Femur (tissue), 1 donor: Measurements from ENCODE around the gene ARHGAP22.

Source experiments
- DNase-seq: peaks from one replicate; pipeline ENCODE4 v3.0.0-alpha.2; 2017

Gene ARHGAP22

DNA sequence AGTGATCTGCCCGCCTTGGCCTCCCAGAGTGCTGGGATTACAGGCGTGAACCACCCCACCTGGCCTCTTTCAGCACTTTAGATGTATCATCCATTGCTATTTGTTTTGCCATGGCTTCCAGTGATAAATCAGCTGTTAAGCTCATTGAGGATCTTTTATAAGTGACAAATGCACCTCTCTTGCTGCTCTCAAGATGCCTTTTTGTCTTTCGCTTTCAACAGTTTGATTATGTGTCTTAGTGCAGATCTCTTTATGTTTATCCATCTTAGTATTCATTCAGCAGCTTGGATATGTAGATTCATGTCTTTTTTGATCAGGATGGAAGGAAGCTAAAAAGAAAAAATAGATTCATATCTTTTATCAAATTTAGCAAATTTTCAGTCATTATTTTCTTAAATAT, 192.8 kb downstream of the ARHGAP22 start:
- no peak for DNase-seq

DNA sequence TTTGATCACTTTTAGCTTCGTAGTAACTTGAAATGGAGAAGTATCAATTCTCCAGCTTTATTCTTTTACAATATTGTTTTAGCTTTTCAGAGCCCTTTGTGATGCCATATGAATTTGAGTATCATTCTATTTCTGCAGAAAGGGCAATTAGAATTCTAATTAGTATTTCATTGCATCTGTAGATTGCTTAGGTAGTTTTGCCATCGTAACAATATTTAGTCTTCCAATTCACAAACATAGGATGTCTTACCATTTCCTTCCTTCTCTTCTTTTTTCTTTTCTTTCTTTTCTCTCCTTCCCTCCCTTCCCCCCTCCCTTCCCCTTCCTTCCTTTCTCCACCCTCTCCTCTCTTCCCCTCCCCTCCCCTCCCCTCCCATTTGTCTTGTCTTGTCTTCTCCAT, 193.4 kb downstream of the ARHGAP22 start:
- DNase-seq, result no peak

DNA sequence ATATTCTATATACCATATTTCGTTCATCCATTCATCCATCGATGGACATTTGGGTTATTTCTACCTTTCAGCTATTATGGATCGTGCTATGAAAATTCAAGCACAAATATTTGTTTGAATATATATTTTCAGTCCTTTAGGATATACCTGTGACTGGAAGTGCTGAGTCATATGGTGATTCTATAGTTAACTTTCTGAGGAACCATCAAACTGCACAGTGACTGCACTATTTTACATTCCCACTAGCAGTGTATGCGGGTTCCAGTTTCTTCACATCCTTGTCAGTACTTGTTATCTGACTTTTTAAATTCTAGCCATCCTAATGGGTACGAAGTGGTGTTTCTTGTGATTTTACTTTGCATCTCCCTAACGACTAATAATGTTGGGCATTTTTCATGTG, 194.4 kb downstream of the ARHGAP22 start:
- no peak for DNase-seq

DNA sequence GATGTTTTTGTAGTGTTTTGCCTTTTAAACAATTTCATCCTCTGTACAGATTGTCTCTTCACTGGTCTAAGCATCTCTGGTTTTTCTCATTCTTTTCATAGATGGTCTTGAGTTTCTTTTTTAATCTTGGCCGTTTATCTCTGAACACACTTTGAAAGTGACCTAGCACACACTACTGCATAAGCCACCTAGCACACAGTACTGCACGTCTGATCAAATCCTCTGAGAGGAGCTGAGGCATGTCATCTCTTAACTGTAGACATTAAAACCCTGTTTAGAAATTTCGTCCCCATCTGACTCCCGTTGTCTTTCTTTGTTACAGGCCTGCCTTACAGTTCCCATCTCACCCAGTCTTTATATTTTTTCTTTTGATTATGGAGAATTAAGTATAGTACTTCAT, 198.2 kb downstream of the ARHGAP22 start:
- DNase-seq, result no peak

DNA sequence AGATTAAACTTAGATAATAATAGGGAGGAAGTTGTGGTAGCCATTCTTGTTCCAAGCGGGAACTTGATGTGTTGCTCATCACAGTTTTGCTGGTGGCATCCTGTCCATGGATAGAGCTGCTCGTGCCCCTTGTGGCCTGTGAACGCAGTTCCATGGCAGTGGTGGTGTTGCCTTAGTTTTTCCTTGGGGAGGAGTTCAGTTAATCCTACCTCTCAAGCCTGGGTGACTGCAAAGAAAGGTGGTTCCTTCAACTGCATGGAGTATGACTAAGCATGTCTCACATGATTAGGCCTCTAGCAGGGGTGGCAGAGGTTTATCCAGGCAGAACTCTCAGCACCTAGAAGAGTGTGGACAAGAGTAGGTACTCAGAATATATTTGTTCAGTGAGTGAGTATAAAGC, 198.7 kb downstream of the ARHGAP22 start:
- no peak for DNase-seq

DNA sequence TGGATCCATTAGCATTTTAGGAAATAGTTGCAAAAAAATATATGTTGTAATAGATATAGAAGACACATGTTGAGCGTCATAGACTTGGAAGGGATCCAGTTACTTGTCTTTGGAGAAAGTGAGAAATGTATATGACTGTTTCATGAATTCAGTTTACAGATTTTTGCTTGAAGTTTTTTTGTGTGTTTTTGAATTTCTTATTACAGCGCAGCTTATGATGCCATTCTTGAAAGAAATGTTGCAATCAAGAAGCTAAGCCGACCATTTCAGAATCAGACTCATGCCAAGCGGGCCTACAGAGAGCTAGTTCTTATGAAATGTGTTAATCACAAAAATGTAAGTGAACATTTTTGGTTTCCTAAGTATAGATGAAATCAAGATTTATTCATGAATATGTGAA, 200.2 kb downstream of the ARHGAP22 start:
- DNase-seq, result no peak

DNA sequence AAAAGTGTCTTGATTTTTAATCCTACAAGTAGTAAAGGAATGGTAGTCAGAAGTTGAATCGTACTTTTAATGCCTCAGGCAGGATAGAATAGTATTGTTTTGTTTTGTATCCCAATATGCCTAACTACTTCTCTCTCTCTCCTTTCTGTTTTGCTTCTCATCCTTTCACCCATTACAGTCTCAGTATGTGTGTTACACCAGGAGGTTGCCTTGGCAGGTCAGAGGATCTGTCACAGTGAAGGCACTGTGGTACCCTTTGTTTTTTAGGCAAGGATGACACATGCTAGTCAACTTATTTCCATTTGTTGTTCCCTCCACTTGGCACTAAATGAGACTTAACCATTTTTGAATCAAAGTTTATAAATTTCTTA, 204.0 kb downstream of the ARHGAP22 start:
- no peak for DNase-seq

DNA sequence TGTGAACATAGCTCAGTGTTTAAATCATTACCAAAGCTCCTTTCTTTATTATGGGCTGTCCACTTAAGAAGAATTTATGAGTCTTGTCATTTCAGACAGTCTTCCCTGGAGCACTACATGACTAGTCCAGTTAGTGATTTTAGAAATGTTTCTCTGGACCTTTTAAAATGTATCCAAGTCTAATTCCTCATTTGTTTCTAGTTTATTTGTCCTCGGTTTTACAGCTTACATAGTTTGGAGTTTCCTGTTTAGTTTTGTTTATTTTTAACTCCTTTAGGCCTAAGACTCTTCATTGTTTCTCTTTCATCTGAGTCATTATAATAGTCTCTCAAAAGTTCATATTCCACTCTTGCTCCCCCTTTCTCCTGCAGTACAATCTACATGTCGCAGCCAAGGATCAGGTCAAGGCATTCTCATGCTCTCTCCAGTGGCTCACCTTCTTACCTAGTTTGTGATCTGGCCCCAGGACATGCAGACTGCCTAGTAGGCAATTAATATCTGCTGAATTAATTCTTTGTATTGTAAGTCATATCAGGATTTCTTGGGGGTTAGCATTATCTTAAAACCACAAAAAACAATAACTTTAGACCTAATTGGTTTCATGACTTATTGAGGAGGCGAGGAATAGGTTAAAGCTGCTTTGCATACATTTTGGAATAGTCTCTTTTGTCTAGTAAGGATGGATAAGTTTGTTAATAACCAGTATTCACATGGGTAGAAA, 204.6 kb downstream of the ARHGAP22 start:
- DNase-seq, result no peak

DNA sequence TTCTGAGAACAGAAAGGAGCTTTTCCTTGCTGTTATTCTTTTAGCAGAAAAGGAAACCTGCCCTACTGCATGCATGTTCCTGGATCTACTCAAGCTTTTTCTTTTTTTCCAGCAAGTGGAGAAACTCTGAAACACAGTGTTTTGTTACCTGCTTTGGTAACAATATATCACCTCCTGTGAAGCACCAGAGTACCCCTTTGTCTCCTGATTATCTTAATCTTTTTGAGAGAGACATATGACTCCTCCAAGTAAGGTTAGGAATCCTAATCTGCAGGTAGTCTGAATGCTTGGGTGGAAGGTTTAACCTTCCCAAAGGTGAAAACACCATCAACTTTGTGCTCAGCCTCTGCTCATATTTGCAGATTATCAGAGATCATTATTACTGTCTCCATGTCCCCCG, 205.3 kb downstream of the ARHGAP22 start:
- DNase-seq, result no peak

DNA sequence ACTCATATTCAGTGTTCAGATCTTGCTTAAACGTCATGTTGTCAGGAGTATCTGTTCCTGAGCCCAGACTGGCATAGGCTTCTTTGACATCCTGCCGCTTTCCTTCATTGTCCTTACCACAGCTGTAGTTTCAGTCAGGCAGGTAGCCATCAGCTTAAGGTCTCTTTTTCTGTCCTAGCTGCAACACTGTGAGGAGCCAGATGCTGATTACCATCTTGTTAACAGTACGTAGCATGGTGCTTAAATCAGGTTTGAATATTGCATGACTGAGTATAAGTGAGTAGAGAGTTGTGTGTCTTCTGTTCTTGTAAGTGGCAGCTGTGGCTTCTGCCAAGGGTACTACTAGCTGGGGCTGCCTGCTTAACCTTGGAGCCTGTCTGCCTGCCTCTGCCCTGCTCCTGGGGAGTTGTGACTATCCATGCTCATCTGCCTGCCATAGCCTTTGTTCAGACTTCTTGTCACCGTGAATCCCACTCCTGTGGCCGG, 205.8 kb downstream of the ARHGAP22 start:
- DNase-seq, result no peak

DNA sequence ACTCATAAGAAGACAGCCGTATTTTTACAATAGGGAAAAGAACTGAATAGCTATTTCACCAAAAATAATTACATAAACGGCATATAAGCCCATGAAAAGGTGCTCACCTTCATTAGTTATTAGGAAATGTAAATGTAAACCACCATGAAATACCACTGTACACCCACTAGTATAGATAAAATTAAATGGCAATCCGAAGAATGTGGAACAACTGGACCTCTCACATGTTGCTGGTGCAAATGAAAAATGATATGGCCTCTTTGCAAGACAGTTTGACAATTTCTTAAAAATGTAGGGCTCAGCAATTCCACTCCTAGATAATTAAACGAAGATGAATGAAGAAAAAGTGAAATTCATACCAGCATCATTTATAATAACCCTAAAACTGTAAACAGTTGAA, 206.6 kb downstream of the ARHGAP22 start:
- DNase-seq, result no peak
